H1 (cell line): ENCODE data around the gene HSFX4.

ENCODE experiments used
- PHF8 ChIP-seq: fragments of 200-600 bp; sonication (generic); conservative IDR thresholded peaks from 2 replicates; pipeline ENCODE4 v1.7.1; 2012; ENCODE audit warnings: low read depth, mild to moderate bottlenecking, inconsistent platforms, low read length, moderate library complexity
- RAD21 ChIP-seq, 2 experiments: IDR thresholded peaks in 1 of 2; conservative IDR thresholded peaks in 1 of 2; 2 replicates each; pipeline ENCODE4 v1.6.1; 2011; ENCODE audit warnings: low read depth in 2 of 2, low read length in 2 of 2, improper control_type of control experiment in 1 of 2, inconsistent platforms in 1 of 2, mild to moderate bottlenecking in 1 of 2, moderate library complexity in 1 of 2
- RNF2 ChIP-seq: fragments of 200-900, 300-1000 bp; sonication (generic); IDR thresholded peaks from 2 replicates; pipeline ENCODE4 v1.7.1; 2016; ENCODE audit warnings: borderline replicate concordance, low read depth, mild to moderate bottlenecking, antibody characterized with exemption, low read length; ENCODE audit not compliant: poor library complexity, severe bottlenecking; ENCODE audit errors: missing control alignments
- SAP30 ChIP-seq: fragments of 300-600 bp; sonication (generic); IDR thresholded peaks from 2 replicates; pipeline ENCODE4 v1.7.1; 2012; ENCODE audit warnings: low read length, moderate library complexity, mild to moderate bottlenecking, inconsistent platforms; ENCODE audit not compliant: insufficient read depth, insufficient replicate concordance
- YY1 ChIP-seq: IDR thresholded peaks from 2 replicates; pipeline ENCODE4 v1.6.1; 2011; ENCODE audit warnings: low read depth, mild to moderate bottlenecking, low read length
- TF ChIP-seq, protein P1 (sequence below): IDR thresholded peaks from 2 replicates; pipeline ENCODE4 v1.6.1; 2012; ENCODE audit warnings: inconsistent platforms
- TF ChIP-seq, protein P2 (sequence below), 3 experiments: IDR thresholded peaks; 1 replicate in 2 of 3; 2 replicates in 1 of 3; pipeline versions ENCODE4 v1.5.1 to v1.6.1; 2011; ENCODE audit warnings: low read length in 3 of 3, mild to moderate bottlenecking in 3 of 3, inconsistent platforms in 2 of 3, low read depth in 1 of 3, moderate library complexity in 1 of 3; ENCODE audit not compliant: insufficient read depth in 1 of 3; ENCODE audit errors: control extremely low read depth in 1 of 3

DNA sequence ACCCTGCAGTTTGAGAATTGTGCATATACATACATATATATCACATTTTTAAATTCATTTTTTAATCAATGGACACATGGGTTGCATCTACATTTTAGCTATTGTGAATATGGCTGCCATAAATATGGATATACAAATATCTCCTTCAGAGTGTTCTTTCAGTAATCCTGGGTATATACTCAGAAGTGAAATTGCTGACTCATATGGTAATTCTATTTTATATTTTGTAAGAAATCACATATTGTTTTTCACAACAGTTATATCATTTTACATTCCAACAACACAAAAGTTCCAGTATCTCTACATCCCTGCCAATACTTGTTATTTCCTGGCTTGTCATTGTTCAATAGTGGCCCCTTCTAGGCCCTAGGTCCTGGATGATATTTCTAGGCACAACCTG, 20.6 kb upstream of the HSFX4 start:
- no peak for TF ChIP-seq YY1
- TF ChIP-seq RNF2, result no peak
- TF ChIP-seq RAD21 (IDR thresholded peaks at IDR 0.05 in 1 of 2, conservative IDR thresholded peaks at IDR 0.05 in 1 of 2; ENCODE audit: low read depth in 2 of 2, low read length in 2 of 2), result no peak
- TF ChIP-seq, protein P1, sequence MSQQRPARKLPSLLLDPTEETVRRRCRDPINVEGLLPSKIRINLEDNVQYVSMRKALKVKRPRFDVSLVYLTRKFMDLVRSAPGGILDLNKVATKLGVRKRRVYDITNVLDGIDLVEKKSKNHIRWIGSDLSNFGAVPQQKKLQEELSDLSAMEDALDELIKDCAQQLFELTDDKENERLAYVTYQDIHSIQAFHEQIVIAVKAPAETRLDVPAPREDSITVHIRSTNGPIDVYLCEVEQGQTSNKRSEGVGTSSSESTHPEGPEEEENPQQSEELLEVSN, result no peak
- TF ChIP-seq, protein P2, sequence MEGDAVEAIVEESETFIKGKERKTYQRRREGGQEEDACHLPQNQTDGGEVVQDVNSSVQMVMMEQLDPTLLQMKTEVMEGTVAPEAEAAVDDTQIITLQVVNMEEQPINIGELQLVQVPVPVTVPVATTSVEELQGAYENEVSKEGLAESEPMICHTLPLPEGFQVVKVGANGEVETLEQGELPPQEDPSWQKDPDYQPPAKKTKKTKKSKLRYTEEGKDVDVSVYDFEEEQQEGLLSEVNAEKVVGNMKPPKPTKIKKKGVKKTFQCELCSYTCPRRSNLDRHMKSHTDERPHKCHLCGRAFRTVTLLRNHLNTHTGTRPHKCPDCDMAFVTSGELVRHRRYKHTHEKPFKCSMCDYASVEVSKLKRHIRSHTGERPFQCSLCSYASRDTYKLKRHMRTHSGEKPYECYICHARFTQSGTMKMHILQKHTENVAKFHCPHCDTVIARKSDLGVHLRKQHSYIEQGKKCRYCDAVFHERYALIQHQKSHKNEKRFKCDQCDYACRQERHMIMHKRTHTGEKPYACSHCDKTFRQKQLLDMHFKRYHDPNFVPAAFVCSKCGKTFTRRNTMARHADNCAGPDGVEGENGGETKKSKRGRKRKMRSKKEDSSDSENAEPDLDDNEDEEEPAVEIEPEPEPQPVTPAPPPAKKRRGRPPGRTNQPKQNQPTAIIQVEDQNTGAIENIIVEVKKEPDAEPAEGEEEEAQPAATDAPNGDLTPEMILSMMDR (IDR thresholded peaks at IDR 0.05; ENCODE audit: control extremely low read depth in 1 of 3, insufficient read depth in 1 of 3, low read depth in 1 of 3, low read length in 3 of 3), result no peak
- TF ChIP-seq PHF8, result no peak
- TF ChIP-seq SAP30, result no peak
